ENCODE data around the gene CCPG1.
A peak's percentile ranks its signal among the peaks of the same experiment; 100 is the strongest.

The CCPG1 gene

DNA sequence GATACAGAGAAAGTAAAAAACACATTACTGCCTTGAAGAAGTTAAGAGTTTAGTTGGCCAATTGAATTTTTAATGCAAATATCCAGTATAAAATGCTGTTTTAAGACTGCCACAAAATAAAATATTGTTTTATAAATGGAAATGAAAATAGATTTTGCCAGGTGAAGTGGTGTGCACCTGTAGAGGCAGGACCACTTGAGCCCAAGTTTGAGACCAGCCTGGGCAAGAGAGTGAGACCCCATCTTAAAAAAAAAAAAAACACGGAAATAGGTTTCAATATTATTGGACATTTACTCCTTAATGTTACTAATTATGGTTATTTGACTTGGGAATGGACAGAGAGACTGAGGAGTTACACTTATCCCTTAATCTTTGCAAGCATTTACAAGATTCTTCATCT is 87.2 kb downstream of the CCPG1 start:
- intact Hi-C loops (cut with DNase I; ENCODE audit: low total_unique reads), result no loop called here
- no peaks in the 10 kb centered on the region for H3K9me3 ChIP-seq
- peaks cover 0 to 7% (median 6%) of the 10 kb centered on the region in 3 donors for H3K36me3 ChIP-seq
- no peak overlapping the region for H3K27ac ChIP-seq
- H3K27me3 ChIP-seq, result no peaks in the 10 kb centered on the region
- no peak for DNase-seq
- no peak overlapping the region for H3K4me3 ChIP-seq
- TF ChIP-seq, protein P1, sequence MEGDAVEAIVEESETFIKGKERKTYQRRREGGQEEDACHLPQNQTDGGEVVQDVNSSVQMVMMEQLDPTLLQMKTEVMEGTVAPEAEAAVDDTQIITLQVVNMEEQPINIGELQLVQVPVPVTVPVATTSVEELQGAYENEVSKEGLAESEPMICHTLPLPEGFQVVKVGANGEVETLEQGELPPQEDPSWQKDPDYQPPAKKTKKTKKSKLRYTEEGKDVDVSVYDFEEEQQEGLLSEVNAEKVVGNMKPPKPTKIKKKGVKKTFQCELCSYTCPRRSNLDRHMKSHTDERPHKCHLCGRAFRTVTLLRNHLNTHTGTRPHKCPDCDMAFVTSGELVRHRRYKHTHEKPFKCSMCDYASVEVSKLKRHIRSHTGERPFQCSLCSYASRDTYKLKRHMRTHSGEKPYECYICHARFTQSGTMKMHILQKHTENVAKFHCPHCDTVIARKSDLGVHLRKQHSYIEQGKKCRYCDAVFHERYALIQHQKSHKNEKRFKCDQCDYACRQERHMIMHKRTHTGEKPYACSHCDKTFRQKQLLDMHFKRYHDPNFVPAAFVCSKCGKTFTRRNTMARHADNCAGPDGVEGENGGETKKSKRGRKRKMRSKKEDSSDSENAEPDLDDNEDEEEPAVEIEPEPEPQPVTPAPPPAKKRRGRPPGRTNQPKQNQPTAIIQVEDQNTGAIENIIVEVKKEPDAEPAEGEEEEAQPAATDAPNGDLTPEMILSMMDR (IDR thresholded peaks at IDR 0.05), result no peak
- peaks cover 0 to 37% (median 18%) of the 10 kb centered on the region in 4 donors for H3K4me1 ChIP-seq

DNA sequence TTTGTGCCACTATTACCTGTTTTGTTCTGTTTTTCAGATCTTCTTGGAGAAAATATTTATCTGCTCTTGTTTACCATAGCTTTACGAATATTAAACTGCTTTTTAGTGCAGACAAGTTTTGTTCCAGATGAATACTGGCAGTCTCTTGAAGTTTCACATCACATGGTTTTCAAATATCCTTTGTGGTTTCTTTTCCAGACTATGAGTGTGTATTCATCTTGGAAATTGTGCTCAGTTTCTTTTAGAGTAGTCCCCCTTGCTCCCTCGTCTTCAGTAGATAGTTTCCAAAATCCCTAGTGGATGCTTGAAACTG is 88.0 kb downstream of the CCPG1 start:
- Histone ChIP-seq H3K9me3 (no peaks in the 10 kb centered on the region), H3K4me3 (peak overlapping the region; percentile 62 to 67), H3K27ac (peak overlapping the region; percentile 14 to 89), H3K27me3 (no peaks in the 10 kb centered on the region), H3K4me1 (peaks cover 0 to 37% (median 18%) of the 10 kb centered on the region in 4 donors), H3K36me3 (peaks cover 0 to 6% (median 0%) of the 10 kb centered on the region in 3 donors)
- intact Hi-C loops (cut with DNase I; ENCODE audit: low total_unique reads), result no loop called here
- DNase-seq, result no peak
- TF ChIP-seq, protein P1 (IDR thresholded peaks at IDR 0.05), result no peak

DNA sequence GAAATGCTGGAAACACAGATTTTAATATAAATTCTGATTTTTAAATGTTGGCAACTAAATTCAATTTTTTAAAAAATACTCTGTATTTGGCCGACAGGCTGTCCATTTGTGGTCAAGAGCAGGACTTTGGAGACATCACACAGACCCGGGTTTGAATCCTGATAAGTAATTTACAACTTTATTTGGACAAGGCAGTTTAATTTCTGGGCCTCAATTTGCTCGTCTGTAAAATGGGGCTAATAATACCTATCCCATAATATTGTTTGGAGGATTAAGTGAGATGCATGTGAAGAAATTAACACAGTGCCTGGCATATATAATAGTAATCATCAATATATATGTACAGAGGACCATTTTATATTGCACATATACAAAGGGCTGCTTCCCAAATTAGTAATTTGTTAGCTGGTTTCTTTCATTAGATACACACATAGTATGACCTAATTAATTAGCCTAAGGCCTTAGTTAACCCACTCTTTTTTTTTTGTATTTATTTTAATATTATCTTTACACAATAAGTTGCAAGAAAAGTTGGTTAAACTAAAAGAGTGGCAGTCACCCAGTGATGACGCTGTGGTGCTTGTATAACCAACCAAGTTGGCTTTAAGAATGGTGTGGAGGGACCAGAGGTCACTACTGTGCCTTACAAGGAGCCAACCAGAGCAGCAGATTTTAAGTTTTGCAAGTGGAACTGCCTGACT is 88.5 kb downstream of the CCPG1 start:
- H3K4me1 ChIP-seq, result peaks cover 0 to 37% (median 18%) of the 10 kb centered on the region in 4 donors
- TF ChIP-seq, protein P1 (IDR thresholded peaks at IDR 0.05), result no peak
- H3K27me3 ChIP-seq, result no peaks in the 10 kb centered on the region
- peak overlapping the region; percentile 81 to 89 for H3K27ac ChIP-seq
- peaks cover 0 to under 1% (median 0%) of the 10 kb centered on the region in 3 donors for H3K36me3 ChIP-seq
- H3K9me3 ChIP-seq, result no peaks in the 10 kb centered on the region
- DNase-seq, result peak in 1 of 2 donors; percentile 48
- intact Hi-C loops (cut with DNase I; ENCODE audit: low total_unique reads), result no loop called here
- peak overlapping the region; percentile 62 to 67 for H3K4me3 ChIP-seq

DNA sequence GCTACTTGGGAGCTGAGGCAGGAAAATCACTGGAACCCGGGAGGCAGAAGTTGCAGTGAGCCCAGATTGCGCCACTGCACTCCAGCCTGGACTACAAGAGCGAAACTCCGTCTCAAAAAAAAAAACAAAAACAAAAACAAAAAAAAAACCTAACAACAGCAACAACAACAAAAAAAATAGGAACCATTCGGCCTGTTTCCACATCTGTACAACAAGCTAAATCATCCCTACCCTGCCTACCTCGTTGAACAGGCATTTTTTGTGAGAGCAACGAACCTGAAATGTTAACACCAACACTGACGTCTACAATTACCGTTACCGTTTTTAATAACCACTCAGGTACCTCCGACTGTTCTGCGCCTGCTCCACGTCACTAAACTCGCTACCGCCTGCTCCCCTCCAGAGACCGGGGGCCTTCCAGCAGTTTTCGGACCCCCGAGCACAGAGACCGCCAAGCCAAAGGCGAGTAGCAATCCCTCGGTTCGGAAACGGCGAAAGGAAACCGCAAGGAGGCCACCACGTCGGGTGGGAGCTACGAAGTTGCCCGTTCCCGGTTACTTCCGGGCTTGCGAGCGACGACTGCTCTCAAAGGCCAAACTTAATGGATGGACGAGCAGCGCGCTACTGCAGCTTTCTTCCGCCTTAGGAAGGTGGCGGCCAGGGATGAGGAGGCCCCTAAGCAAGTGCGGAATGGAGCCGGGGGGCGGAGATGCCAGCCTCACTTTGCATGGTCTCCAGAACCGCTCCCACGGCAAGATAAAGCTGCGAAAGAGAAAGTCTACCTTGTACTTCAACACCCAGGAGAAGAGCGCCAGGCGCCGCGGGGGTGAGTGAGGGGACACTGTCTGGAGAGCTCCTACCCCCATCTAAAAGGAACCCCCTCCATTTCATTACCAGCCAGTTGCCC is 89.3 kb downstream of the CCPG1 start, which contains the start of the genes PIGB and PIGBOS1:
Gene PIGB, plus strand, starts transcription at position 635 of the 907 bp plus-strand sequence. Its CDS starts 29 bp downstream, at position 664.
Gene PIGBOS1, minus strand, starts transcription at position 536 of the 907 bp plus-strand sequence. CDS start 1,331 bp downstream, outside the sequence.
- Histone ChIP-seq H3K27me3 (no peaks in the 10 kb centered on the region), H3K36me3 (peaks cover 0 to 1% (median 0%) of the 10 kb centered on the region in 3 donors), H3K9me3 (no peaks in the 10 kb centered on the region), H3K4me3 (peak within 1 kb of the TSS; percentile 62 to 67), H3K4me1 (peaks cover 0 to 37% (median 18%) of the 10 kb centered on the region in 4 donors), H3K27ac (peak within 1 kb of the TSS; percentile 81 to 89)
- peak; percentile 84 to 91 for DNase-seq
- intact Hi-C loops (cut with DNase I; ENCODE audit: low total_unique reads), result no loop called here
- TF ChIP-seq, protein P1 (IDR thresholded peaks at IDR 0.05), result peak; percentile 10 to 22

All from tibial artery (tissue), 4 donors.